ENCODE data around the gene KDM2A. TPM values are rescaled to one million over a fixed set of nuclear protein-coding genes. Genes with fewer than 3 reads are reported as not detected.

KDM2A gene
- polyA plus RNA-seq, 3 donors, result 14.9 to 36.4 (median 34.0) TPM

DNA sequence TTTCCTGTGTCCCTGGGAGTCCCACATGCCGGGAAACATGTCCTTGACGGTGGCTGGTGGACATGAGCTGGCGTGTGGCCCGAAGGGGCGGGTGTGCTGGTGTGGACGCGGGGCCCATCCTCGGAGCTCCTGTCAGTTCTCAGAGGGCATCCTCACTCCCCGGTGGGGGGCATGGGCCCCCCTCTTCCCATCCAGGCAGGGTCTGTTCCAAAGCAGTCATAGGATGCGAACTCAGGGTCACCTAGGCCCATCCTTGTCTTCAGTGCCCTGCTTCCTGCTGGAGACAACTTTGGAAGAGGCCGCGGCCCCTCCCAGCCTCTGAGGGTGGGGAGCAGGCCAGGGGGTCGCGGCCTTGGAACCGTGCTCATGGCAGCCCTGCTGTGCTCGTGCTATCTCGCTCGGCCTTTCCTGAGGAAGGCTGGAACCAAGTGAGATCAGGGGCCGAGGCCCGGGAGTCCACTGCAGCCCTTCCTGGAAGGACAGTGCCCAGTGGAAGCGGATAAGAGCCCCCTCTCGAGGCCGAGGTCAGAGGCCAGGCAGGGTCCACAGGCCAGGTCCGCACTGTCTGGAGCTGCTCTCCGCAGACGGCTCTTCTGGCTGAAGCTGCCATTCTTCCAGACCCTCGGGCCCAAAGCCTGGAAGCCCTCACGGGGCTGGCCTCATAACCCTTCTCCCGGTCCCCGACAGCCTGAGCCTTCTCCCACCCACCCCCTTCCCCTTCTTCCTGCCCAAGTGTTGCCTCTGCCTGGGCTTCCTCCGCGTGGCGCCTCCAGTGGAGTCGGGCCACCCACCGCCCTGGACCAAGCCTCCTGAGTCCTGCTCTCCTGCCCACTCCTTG, 155.9 kb downstream of the KDM2A start:
- 28 to 58% (median 29%) methylated on average over 34 to 35 of the region's 35 CpGs for WGBS, 3 donors
- no peak overlapping the region for H3K27ac ChIP-seq (ENCODE audit: low read depth, low read length)

DNA sequence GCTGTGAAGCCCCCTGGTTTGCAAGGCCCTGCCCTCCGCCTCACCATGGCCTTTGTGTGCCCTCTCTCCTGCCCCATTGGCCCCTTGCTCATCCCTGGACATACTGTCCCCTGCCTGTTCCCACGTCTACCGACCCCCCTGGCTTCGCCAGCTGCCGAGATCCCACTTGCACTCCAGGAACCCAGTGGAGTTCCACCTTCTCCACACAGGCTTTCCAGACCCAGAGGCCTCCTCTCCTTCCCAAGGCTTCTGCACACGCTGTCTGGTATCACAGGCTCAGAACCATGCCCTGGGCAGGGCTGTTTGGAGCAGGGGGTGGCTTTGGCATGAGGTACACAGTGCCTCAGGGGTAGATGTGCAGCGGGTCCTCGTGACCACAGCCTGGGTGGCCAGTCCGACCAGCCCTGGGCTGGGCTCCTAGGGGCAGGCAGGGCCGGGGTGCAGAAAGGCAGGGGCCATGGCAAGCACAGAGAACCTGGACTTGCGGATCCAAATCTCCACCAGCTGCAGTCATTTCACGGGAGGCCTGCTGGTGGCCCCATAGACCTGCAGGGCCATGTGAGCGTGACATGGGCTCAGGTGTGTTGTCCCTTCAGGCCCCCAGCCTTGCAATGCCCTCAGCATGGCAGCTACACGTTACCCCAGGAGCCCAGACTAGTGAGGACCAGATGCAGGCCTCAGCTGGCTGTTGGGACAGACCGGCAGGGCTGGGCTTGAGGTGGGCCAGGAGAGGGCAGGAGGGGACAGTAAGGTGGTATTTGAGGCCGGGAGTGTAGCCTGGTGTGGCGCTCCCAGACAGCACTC, 156.7 kb downstream of the KDM2A start:
- H3K27ac ChIP-seq (ENCODE audit: low read depth, low read length), result no peak overlapping the region
- 72 to 88% (median 79%) methylated on average over 17 of the region's 17 CpGs for WGBS, 3 donors

DNA sequence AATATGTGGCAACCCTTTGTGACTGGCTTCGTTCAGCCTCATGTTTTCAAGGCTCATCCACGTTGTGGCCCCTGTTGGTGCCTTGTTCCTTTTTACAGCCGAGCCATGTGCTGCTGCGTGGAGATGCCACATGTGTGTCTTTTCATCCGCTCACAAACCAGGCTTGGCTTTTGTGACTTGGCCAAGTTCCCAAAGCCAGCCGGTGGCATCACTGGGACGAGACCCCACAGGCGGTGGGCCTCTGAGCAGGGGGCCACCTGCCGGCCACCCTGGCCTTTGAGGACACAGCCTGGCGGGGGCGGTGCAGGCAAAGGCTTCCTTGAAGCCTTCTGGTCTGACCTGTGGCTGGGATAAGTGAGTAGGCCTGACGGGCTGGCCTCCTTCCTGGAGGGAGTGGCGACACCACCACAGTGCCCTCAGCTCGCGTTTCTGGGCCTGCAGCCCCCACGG, 157.7 kb downstream of the KDM2A start:
- 20 to 53% (median 21%) methylated on average over 14 to 16 of the region's 16 CpGs for WGBS, 3 donors
- peak overlapping the region; percentile 45 for H3K27ac ChIP-seq (ENCODE audit: low read depth, low read length)

DNA sequence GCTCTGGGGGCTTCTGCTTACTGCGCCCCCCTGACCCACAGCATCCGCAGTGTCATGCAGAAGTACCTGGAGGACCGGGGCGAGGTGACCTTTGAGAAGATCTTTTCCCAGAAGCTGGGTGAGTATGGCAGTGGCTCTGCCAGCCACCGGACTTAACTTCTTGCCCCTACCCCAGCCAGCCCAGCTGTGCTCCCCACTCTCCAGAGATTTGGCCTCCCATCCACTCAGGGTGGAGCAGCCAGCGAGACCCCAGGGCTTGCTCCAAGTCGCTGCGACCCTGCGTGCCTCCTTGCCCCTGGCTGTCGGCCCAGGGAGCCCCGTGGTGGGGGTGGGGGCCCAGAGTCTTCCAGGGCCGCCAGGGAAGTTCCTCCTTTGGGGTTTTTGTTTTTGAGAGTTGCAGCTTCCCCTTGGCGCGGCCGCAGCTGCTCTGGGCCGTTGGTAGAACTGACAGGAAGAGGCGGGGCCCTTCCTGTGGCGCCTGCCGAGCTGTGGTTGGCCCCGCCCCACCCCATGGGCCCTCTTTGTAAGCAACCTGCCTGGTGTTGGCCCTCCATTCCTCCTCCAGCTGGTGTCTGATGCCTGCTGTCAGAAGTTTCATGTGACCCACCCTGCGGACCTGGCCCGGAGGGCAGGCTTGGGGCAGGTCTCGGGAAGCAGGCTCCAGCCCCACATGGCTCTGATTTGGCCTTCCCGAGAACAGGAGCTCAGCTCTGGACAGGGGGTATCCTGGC, 158.3 kb downstream of the KDM2A start:
- 5 to 47% (median 8%) methylated on average over 24 of the region's 24 CpGs for WGBS, 3 donors
- peak overlapping the region; percentile 45 for H3K27ac ChIP-seq (ENCODE audit: low read depth, low read length)

DNA sequence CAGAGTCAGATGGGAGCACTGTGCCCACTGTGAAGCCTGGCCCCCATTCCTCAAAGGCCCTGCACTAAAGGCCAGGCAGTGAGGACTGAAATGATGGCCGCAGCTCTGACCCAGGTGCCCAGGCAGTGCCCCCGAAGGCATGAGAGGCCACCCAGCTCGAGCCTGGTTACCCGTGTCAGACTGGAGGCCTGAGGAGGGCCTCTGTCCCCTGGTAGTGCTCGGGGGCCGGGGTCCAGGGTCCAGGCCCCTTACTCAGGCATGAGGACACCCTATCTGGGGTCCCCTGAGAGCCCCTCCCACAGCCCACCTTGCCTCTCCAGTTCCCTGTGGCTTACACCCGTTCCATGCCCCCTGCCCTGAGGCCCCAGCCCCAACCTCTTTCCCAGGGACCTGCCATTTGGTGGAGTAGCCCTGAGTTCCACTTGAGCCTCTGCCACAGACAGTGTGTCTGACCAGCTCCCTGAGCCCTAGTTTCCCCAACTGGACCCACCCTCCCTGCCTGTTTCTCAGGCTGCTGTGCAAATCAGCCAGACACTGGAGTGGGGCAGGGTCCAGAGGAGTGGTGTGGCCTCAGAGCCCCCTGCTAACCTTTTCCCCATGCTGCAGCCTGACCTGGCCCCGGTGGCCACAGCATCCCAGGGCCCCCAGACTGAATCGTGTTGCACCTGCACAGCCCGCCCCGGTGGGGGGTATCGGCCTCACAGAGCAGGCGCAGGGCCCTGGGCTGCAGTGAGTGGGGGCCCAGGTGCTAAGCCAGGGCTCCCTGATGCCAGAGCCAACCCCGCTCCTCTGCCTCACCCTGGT, 159.3 kb downstream of the KDM2A start:
- 64 to 94% (median 70%) methylated on average over 14 of the region's 14 CpGs for WGBS, 3 donors
- peak overlapping the region; percentile 19 for H3K27ac ChIP-seq (ENCODE audit: low read depth, low read length)

DNA sequence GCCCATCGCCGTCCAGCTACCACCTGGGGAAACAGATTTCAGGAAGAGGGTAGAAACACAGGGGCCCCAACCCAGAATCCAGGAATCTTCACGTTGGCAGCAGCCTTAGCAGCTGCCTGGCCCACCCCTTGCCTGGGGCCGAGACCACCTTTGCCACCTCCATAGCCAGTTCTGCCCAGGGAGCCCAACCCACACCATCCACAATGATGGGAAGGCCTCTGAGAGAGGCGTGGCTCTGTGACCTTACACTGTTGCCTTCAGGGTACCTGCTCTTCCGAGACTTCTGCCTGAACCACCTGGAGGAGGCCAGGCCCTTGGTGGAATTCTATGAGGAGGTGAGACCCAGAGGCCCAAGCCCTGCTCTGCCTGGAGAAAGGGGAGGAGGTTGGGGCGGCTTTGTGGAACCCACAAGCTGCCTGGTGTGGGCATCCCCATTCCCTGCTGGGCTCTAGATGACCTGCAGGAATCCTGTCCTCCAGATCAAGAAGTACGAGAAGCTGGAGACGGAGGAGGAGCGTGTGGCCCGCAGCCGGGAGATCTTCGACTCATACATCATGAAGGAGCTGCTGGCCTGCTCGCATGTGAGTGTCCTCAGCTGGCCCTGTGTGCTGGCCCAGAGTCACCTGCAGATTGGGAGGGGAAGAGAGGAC, 160.0 kb downstream of the KDM2A start:
- whole genome bisulfite sequencing, 3 donors, result 77 to 83% (median 78%) methylated on average over 14 of the region's 14 CpGs
- H3K27ac ChIP-seq (ENCODE audit: low read depth, low read length), result no peak overlapping the region

DNA sequence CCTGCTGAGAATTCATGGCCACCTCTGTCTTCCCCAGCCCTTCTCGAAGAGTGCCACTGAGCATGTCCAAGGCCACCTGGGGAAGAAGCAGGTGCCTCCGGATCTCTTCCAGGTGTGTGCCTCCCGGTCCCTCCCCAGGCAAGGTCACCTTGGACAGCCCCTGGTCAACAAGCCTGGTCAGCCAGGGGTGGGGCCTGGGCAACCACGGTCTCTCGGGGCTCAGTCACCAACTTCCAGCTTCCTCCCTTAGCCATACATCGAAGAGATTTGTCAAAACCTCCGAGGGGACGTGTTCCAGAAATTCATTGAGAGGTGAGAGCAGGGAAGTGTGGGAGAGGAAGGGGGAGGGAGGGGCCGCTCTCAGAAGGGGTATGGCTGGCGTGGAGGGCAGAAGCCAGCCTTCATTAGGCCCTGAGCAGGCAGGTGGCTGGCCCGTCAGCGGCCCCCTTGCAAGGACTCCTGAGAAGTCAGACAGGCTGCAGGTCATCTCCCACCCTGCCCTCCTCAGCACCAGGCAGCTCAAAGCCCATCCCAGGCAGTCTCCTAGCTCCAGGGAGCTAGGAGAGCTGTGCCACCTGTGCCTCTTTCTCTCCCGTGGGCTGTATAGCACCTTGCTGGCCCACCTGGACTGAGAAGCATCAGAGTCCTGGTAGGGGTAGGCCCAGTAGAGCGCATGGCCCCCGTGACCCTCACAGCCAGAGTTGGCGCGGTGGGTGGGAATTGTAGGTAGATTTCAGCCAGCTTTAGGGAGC, 160.7 kb downstream of the KDM2A start:
- WGBS, 3 donors, result 71 to 78% (median 74%) methylated on average over 17 of the region's 17 CpGs
- no peak overlapping the region for H3K27ac ChIP-seq (ENCODE audit: low read depth, low read length)

DNA sequence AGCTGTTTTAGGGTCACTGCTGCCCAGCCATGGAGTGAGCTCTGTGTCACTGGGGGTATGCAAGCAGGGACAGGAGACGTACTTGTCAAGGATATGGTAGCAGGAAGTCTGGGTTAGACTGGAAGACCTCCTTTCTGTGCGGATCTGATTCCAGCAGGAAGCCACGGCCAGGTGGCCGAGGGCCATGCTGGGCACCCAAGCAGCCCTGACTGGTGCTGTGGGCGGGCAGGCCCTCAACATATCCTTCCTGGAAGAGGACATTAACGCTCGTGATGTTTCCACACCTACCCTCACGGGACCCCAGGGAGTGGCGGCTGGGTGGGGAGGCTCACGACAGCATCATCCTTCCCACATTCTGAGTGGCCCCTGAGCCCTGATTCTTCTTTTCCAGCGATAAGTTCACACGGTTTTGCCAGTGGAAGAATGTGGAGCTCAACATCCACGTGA, 161.3 kb downstream of the KDM2A start:
- H3K27ac ChIP-seq (ENCODE audit: low read depth, low read length), result no peak overlapping the region
- 42 to 91% (median 50%) methylated on average over 13 of the region's 13 CpGs for WGBS, 3 donors

DNA sequence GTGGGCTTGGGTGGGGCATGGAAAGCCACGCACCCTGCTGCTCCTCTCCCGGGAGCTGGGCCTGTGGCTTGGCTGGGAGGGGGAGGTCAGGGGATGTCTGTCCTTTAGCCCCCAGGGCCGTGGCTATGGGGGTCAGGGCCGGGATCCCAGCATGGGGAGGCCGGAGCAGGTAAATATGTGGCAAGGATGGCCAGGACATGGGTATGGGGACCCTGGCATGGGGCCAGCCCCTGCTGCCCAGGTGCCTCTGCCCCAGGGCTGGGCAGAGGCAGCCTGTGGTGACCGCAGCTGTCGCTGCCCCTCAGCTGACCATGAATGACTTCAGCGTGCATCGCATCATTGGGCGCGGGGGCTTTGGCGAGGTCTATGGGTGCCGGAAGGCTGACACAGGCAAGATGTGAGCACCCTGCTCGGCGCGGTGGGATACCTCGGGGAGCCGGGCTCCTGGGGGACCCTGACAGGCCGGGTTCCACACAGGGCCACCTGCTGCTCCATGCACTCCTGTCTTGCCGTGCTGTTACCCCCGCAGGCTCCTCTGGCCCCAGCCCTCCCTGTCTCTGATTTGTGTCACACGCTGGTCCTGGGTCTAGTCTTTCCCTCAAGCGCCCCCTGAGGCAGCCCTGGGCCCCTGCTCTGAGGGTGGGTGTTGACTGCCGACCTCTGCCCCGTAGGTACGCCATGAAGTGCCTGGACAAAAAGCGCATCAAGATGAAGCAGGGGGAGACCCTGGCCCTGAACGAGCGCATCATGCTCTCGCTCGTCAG, 161.9 kb downstream of the KDM2A start:
- WGBS, 3 donors, result 91 to 95% (median 91%) methylated on average over 29 to 31 of the region's 31 CpGs
- no peak overlapping the region for H3K27ac ChIP-seq (ENCODE audit: low read depth, low read length)

DNA sequence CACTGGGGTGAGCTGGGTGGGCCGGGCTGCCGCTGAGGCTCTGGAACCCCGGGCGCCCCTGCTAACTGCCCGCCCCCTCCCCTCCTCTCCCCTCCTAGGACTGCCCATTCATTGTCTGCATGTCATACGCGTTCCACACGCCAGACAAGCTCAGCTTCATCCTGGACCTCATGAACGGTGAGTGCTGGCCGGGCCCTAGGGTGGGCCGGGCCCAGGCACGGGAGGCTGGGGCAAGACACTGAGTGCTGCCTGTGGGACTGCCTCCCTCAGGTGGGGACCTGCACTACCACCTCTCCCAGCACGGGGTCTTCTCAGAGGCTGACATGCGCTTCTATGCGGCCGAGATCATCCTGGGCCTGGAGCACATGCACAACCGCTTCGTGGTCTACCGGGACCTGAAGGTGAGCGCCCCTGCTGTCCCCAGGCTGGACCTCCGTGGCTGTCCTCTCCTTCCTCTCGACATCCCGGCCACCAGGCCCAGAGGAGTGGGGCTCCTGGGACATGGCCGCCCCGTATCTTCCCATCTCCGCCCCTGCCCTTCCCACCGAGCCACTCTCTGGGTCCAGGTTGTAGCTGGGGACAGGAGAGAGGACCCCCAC, 162.6 kb downstream of the KDM2A start:
- WGBS, 3 donors, result 84 to 93% (median 86%) methylated on average over 27 of the region's 27 CpGs

DNA sequence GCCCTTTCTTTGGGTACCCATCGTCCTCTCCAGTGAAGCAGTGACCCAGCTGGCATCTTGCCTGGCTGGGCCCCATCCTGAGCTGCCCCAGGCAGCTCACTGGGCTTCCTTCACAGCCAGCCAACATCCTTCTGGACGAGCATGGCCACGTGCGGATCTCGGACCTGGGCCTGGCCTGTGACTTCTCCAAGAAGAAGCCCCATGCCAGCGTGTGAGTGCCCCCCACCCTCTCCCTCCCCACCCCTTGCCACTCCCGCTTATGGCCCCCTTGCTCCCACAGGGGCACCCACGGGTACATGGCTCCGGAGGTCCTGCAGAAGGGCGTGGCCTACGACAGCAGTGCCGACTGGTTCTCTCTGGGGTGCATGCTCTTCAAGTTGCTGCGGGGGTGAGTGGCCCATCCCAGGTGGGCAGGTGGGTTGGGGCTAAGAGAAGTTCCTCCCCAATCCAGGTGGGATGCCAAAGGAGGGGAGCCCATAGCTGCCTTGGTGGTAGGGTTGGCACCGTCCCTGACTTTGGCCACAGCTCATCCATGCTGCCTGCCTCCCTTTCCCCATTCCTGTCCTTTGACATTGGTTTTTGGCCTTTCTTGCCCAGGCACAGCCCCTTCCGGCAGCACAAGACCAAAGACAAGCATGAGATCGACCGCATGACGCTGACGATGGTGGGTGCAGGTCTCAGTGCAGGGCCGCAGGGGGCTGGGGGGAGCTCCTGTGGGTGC, 163.3 kb downstream of the KDM2A start:
- 69 to 93% (median 71%) methylated on average over 20 of the region's 20 CpGs for WGBS, 3 donors

More for the DNA sequence above, 162.6 kb downstream of the KDM2A start:
- no peak overlapping the region for H3K27ac ChIP-seq (ENCODE audit: low read depth, low read length)

DNA sequence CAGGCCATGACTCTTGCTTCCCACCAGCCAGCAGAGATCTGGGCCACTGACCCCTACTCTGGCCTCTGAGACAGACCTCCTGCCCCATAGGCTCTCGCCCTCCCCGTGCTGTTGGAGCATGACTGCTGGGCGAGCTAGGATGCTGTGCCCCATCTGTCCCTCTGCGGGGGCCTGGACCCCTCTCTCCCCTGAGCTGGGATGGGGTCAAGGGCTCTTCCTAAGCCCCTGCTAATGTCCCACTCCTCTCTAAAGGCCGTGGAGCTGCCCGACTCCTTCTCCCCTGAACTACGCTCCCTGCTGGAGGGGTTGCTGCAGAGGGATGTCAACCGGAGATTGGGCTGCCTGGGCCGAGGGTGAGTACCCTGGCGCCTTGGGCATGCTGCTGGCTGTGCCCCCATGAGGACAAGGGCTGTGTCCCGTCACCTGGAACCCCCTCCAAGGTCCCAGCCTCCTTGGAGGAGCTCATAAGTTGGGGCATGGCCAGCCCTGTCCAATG, 163.9 kb downstream of the KDM2A start:
- WGBS, 3 donors, result 71 to 96% (median 82%) methylated on average over 11 of the region's 11 CpGs
- no peak overlapping the region for H3K27ac ChIP-seq (ENCODE audit: low read depth, low read length)

More for the DNA sequence above, 163.3 kb downstream of the KDM2A start:
- no peak overlapping the region for H3K27ac ChIP-seq (ENCODE audit: low read depth, low read length)

DNA sequence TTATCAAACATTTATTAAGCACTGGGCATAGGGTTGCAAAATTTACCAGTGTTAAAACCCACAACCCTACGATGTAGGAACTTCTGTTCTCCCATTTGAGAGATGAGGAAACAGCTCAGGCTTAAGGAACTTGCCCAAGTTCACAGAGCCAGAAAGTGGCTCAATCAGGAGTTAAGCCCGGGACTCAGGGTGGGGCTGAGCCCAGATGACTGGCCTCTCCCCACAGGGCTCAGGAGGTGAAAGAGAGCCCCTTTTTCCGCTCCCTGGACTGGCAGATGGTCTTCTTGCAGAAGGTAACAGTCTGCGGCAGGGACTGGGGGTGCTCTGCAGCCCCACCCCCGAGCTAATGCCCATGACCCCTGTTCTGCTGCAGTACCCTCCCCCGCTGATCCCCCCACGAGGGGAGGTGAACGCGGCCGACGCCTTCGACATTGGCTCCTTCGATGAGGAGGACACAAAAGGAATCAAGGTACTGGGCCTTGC, 164.5 kb downstream of the KDM2A start:
- no peak overlapping the region for H3K27ac ChIP-seq (ENCODE audit: low read depth, low read length)
- WGBS, 3 donors, result 51 to 89% (median 64%) methylated on average over 13 of the region's 13 CpGs

DNA sequence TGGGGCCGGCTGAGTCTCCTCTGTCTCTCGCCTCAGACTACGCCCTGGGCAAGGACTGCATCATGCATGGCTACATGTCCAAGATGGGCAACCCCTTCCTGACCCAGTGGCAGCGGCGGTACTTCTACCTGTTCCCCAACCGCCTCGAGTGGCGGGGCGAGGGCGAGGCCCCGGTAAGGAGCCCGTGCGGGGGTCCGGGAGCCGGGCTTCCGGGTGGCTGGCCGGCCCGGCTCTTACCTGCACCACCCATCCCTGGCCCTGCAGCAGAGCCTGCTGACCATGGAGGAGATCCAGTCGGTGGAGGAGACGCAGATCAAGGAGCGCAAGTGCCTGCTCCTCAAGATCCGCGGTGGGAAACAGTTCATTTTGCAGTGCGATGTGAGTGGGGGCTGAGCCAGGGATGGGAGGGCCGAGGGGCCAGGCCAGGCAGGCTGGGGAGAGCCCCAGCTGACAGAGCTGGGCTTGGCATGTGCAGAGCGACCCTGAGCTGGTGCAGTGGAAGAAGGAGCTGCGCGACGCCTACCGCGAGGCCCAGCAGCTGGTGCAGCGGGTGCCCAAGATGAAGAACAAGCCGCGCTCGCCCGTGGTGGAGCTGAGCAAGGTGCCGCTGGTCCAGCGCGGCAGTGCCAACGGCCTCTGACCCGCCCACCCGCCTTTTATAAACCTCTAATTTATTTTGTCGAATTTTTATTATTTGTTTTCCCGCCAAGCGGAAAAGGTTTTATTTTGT, 165.9 kb downstream of the KDM2A start:
- no peak overlapping the region for H3K27ac ChIP-seq (ENCODE audit: low read depth, low read length)
- WGBS, 3 donors, result 69 to 92% (median 75%) methylated on average over 45 of the region's 45 CpGs

Data from adipose tissue (tissue), 3 donors.